HCT116 (cell line): ENCODE measurements around the gene ABCA9. TPM values are rescaled to one million over a fixed set of nuclear protein-coding genes. Genes with fewer than 3 reads are reported as not detected.

Source experiments
- ATAC-seq: fragments of 200-7000 bp; cut with Tn5 transposase; 2 replicates; pipeline ENCODE4 v1.9.1; 2020; ENCODE audit warnings: mild to moderate bottlenecking, moderate library complexity
- BruUV-seq: library from RNA; stranded (reverse); fragments of 400-500 nt; replicated peaks from 2 replicates; lab custom pipeline; 2021; lab: Mats Ljungman, UMichigan
- CTCF ChIA-PET: fragments of 300-600 bp; sonication (Branson Sonifier 250); formaldehyde crosslinking; loops from one replicate; lab custom pipeline; 2021; ENCODE audit warnings: antibody characterized with exemption; lab: Charles Lee
- POLR2A ChIA-PET: fragments of 300-600, 350-600 bp; sonication (Branson Sonifier 250); formaldehyde crosslinking; loops from one replicate; lab custom pipeline; 2021; ENCODE audit warnings: antibody characterized with exemption; lab: Charles Lee
- RAD21 ChIA-PET, 2 experiments: fragments of 300-600 bp; sonication (Branson Sonifier 250); formaldehyde crosslinking; loops; one replicate each; lab custom pipeline; 2023; ENCODE audit warnings: low total read pairs in 2 of 2; ENCODE audit not compliant: uncharacterized antibody in 2 of 2, unreplicated experiment in 2 of 2, low non-redundant PET in 1 of 2; lab: Charles Lee
- DNase-seq: peaks from one replicate; pipeline ENCODE4 v3.0.0-alpha.2; 2010; ENCODE audit warnings: low read depth, low spot score
- H2AFZ ChIP-seq: fragments of 200-600 bp; shearing (Covaris generic), sonication (generic); 2 replicates; pipeline ENCODE4 v1.6.1; 2017; ENCODE audit warnings: low read depth, mixed run types, mixed read lengths, antibody characterized with exemption, low read length; ENCODE audit not compliant: poor library complexity, severe bottlenecking
- H3K27ac ChIP-seq: 2 replicates; pipeline ENCODE4 v1.5.1; 2012; ENCODE audit warnings: low read depth, low read length
- H3K27me3 ChIP-seq: fragments of 200-600 bp; sonication (generic); 2 replicates; pipeline ENCODE4 v1.6.1; 2016; ENCODE audit warnings: mixed run types, low read length, mixed read lengths; ENCODE audit not compliant: insufficient read depth
- H3K36me3 ChIP-seq, 2 experiments: fragments of 200-500 bp in 1 of 2; fragments of 200-600 bp in 1 of 2; sonication (Bioruptor generic) in 1 of 2; sonication (generic) in 1 of 2; 2 replicates each; pipeline versions ENCODE4 v1.5.1 to v1.6.1; 2014 to 2016; ENCODE audit warnings: low read length in 2 of 2, inconsistent platforms in 1 of 2, mixed read lengths in 1 of 2, mixed run types in 1 of 2; ENCODE audit not compliant: insufficient read depth in 2 of 2, control insufficient read depth in 1 of 2
- H3K4me1 ChIP-seq, 2 experiments: fragments of 200-600 bp in 1 of 2; sonication (generic) in 1 of 2; 2 replicates each; pipeline versions ENCODE4 v1.5.1 to v1.6.1; 2012 to 2017; ENCODE audit warnings: low read length in 2 of 2, inconsistent platforms in 1 of 2, mild to moderate bottlenecking in 1 of 2, mixed read lengths in 1 of 2, mixed run types in 1 of 2, moderate library complexity in 1 of 2; ENCODE audit not compliant: insufficient read depth in 2 of 2, control insufficient read depth in 1 of 2
- H3K4me2 ChIP-seq: fragments of 200-600 bp; sonication (generic); 2 replicates; pipeline ENCODE4 v1.6.1; 2017; ENCODE audit warnings: mixed run types, low read length, mixed read lengths
- H3K4me3 ChIP-seq, 2 experiments: fragments of 200-600 bp in 1 of 2; sonication (generic) in 1 of 2; replicated peaks in 1 of 2; 2 replicates each; pipeline ENCODE4 v1.5.1; 2011 to 2016; ENCODE audit warnings: low read length in 2 of 2, control low read depth in 1 of 2, low read depth in 1 of 2, mild to moderate bottlenecking in 1 of 2, mixed read lengths in 1 of 2, mixed run types in 1 of 2
- H3K79me2 ChIP-seq: fragments of 200-600 bp; sonication (generic); 2 replicates; pipeline ENCODE4 v1.6.1; 2017; ENCODE audit warnings: mild to moderate bottlenecking, mixed run types, low read length, moderate library complexity, mixed read lengths; ENCODE audit not compliant: insufficient read depth
- H3K9ac ChIP-seq: fragments of 200-600 bp; sonication (generic); 2 replicates; pipeline ENCODE4 v1.6.1; 2016; ENCODE audit warnings: low read length, mixed read lengths
- H3K9me2 ChIP-seq: fragments of 200-600 bp; sonication (generic), shearing (Covaris generic); 2 replicates; pipeline ENCODE4 v1.6.1; 2017; ENCODE audit warnings: mixed run types, mild to moderate bottlenecking, moderate library complexity; ENCODE audit not compliant: insufficient read depth
- H3K9me3 ChIP-seq, 2 experiments: fragments of 200-500 bp in 1 of 2; fragments of 200-600 bp in 1 of 2; sonication (Bioruptor generic) in 1 of 2; sonication (generic) in 1 of 2; 2 replicates each; pipeline ENCODE4 v1.6.1; 2014 to 2017; ENCODE audit warnings: low read length in 2 of 2, mixed read lengths in 2 of 2, inconsistent platforms in 1 of 2, low read depth in 1 of 2, mild to moderate bottlenecking in 1 of 2, mixed run types in 1 of 2, moderate library complexity in 1 of 2; ENCODE audit not compliant: control insufficient read depth in 1 of 2, insufficient read depth in 1 of 2
- H4K20me1 ChIP-seq: fragments of 200-600 bp; sonication (generic), shearing (Covaris generic); 2 replicates; pipeline ENCODE4 v1.6.1; 2017; ENCODE audit warnings: mixed run types, mild to moderate bottlenecking, moderate library complexity; ENCODE audit not compliant: insufficient read depth
- CBX3 ChIP-seq: IDR thresholded peaks from 2 replicates; pipeline ENCODE4 v1.6.1; 2012; ENCODE audit warnings: low read depth
- ELF1 ChIP-seq: IDR thresholded peaks from 2 replicates; pipeline ENCODE4 v1.6.1; 2012; ENCODE audit warnings: low read depth, borderline replicate concordance
- FOSL1 ChIP-seq: IDR thresholded peaks from 2 replicates; pipeline ENCODE4 v1.6.1; 2012; ENCODE audit warnings: low read depth
- JUND ChIP-seq: IDR thresholded peaks from 2 replicates; pipeline ENCODE4 v1.6.1; 2012
- SIN3A ChIP-seq: IDR thresholded peaks from 2 replicates; pipeline ENCODE4 v1.6.1; 2012; ENCODE audit warnings: low read depth
- SRF ChIP-seq: IDR thresholded peaks from 2 replicates; pipeline ENCODE4 v1.6.1; 2012; ENCODE audit warnings: low read depth
- ZFX ChIP-seq: fragments of 450-650 bp; IDR thresholded peaks from 2 replicates; pipeline ENCODE4 v1.6.1; 2017
- ZNF274 ChIP-seq: fragments of 200-500 bp; sonication (Bioruptor generic); IDR thresholded peaks from 2 replicates; pipeline ENCODE4 v1.6.1; 2014; ENCODE audit warnings: mild to moderate bottlenecking, low read depth, low read length, inconsistent platforms
- intact Hi-C: fragments of 100-400 bp; cut with micrococcal nuclease; formaldehyde crosslinking; loops from 2 replicates; pipeline ENCODE4 v1.10.0; 2022
- total RNA-seq: library from RNA; stranded (reverse); gene quantifications from one replicate; pipeline ENCODE4 v1.2.1, GENCODE V29; 2021; ENCODE audit not compliant: unreplicated experiment
- TF ChIP-seq, protein P1 (sequence below), 3 experiments: fragments of 200-600 bp in 1 of 3; sonication (generic) in 1 of 3; IDR thresholded peaks in 2 of 3; conservative IDR thresholded peaks in 1 of 3; 2 replicates each; pipeline ENCODE4 v1.5.1; 2012 to 2017; ENCODE audit warnings: low read depth in 2 of 3, low read length in 2 of 3, antibody characterized with exemption in 1 of 3, borderline replicate concordance in 1 of 3, control low read depth in 1 of 3, mild to moderate bottlenecking in 1 of 3, mixed read lengths in 1 of 3, mixed run types in 1 of 3, moderate library complexity in 1 of 3; ENCODE audit not compliant: insufficient read depth in 1 of 3

Gene ABCA9
- total RNA-seq, 1 experiment from 2014 or later, result not detected

GRCh38 chr17:69065113-69065512, 4.4 kb upstream of the ABCA9 start (continued):
- TF ChIP-seq, protein P1, sequence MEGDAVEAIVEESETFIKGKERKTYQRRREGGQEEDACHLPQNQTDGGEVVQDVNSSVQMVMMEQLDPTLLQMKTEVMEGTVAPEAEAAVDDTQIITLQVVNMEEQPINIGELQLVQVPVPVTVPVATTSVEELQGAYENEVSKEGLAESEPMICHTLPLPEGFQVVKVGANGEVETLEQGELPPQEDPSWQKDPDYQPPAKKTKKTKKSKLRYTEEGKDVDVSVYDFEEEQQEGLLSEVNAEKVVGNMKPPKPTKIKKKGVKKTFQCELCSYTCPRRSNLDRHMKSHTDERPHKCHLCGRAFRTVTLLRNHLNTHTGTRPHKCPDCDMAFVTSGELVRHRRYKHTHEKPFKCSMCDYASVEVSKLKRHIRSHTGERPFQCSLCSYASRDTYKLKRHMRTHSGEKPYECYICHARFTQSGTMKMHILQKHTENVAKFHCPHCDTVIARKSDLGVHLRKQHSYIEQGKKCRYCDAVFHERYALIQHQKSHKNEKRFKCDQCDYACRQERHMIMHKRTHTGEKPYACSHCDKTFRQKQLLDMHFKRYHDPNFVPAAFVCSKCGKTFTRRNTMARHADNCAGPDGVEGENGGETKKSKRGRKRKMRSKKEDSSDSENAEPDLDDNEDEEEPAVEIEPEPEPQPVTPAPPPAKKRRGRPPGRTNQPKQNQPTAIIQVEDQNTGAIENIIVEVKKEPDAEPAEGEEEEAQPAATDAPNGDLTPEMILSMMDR (IDR thresholded peaks at IDR 0.05 in 2 of 3, conservative IDR thresholded peaks at IDR 0.05 in 1 of 3; ENCODE audit: borderline replicate concordance in 1 of 3, insufficient read depth in 1 of 3, low read depth in 2 of 3, low read length in 2 of 3), result no peak
- TF ChIP-seq JUND (no peak), FOSL1 (no peak), ZNF274 (no peak), SIN3A (no peak)

DNA sequence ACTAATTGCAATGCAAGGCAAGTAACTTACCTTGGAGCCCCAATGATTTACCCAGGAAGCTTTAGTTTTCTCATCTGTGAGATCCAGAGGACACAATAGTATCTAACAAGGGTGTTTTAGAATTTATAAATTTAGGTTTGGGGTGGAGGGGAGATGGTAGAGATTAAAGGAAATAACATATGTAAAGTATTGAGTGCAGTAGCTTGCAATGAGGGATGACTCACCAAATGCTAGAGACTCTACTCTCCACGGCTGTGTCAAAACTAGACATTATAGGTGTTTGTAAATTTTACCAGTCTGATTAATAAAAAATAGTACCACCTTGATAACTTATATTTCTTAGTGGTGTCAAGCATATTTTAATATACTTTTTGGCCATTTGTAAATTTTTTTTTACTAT, 3.7 kb upstream of the ABCA9 start:
- no TSS peak for BruUV-seq

More for the DNA sequence above, 3.7 kb upstream of the ABCA9 start:
- no peak overlapping the region for H3K9ac ChIP-seq
- H3K9me2 ChIP-seq, result no peaks in the 10 kb centered on the region
- no peaks in the 10 kb centered on the region for H4K20me1 ChIP-seq
- no peaks in the 10 kb centered on the region for H3K36me3 ChIP-seq
- H3K27me3 ChIP-seq, result no peaks in the 10 kb centered on the region
- no peaks in the 10 kb centered on the region for H3K79me2 ChIP-seq
- H3K27ac ChIP-seq, result no peak overlapping the region
- no peak overlapping the region for H2AFZ ChIP-seq
- H3K4me1 ChIP-seq, result no peaks in the 10 kb centered on the region
- no peak for TF ChIP-seq SIN3A
- no peak for TF ChIP-seq ZFX
- TF ChIP-seq ELF1, result no peak
- no peak for TF ChIP-seq FOSL1
- no peak for TF ChIP-seq SRF
- no peak for TF ChIP-seq CBX3
- no peak overlapping the region for H3K4me2 ChIP-seq
- no peaks in the 10 kb centered on the region for H3K9me3 ChIP-seq
- intact Hi-C loops, result no loop called here
- RAD21 ChIA-PET, result no interaction called here
- no peak for DNase-seq
- POLR2A ChIA-PET, result no interaction called here
- no peak overlapping the region for H3K4me3 ChIP-seq
- CTCF ChIA-PET, result no interaction called here
- no peak for ATAC-seq
